HG02610 (cell line): ENCODE measurements around the gene TMEM132A.

ENCODE experiments used
- ATAC-seq: cut with Tn5 transposase; IDR thresholded peaks from one replicate; pipeline ENCODE4 v1.9.1; 2021; ENCODE audit warnings: mild to moderate bottlenecking, moderate library complexity; ENCODE audit not compliant: unreplicated experiment

The TMEM132A gene

DNA sequence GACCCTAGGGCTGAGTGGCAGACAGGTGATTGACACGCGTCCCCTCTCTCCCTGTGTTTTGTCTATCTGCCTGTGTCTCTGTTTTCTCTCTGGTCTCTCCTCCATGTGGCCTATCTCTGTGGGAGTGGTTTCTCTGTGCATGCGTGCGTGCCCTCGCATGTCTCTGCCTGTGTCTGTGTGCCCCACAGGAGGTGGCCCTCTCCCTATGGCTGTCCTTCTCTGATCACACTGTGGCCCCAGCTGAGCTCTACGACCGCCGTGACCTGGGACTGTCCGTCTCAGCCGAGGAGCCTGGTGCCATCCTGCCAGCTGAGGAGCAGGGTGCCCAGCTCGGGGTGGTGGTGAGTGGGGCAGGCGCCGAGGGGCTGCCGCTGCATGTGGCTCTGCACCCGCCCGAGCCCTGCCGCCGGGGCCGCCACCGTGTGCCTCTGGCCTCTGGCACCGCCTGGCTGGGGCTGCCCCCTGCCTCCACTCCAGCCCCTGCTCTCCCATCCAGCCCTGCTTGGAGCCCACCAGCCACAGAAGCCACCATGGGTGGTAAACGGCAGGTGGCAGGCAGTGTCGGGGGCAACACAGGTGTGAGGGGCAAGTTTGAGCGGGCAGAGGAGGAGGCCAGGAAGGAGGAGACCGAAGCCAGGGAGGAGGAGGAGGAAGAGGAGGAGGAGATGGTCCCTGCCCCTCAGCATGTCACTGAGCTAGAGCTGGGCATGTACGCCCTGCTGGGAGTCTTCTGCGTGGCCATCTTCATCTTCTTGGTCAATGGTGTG, 11.6 kb downstream of the TMEM132A start:
- no peak for ATAC-seq

DNA sequence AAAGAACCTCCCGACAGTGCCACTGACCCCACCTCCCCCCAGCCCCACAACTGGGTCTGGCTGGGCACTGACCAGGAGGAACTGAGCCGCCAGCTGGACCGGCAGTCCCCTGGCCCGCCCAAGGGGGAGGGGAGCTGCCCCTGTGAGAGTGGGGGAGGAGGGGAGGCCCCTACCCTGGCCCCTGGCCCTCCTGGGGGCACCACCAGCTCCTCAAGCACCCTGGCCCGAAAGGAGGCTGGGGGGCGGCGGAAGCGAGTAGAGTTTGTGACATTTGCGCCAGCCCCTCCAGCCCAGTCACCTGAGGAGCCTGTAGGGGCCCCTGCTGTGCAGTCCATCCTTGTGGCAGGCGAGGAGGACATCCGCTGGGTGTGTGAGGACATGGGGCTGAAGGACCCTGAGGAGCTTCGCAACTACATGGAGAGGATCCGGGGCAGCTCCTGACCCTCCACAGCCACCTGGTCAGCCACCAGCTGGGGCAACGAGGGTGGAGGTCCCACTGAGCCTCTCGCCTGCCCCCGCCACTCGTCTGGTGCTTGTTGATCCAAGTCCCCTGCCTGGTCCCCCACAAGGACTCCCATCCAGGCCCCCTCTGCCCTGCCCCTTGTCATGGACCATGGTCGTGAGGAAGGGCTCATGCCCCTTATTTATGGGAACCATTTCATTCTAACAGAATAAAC, 12.3 kb downstream of the TMEM132A start:
- ATAC-seq, result no peak

DNA sequence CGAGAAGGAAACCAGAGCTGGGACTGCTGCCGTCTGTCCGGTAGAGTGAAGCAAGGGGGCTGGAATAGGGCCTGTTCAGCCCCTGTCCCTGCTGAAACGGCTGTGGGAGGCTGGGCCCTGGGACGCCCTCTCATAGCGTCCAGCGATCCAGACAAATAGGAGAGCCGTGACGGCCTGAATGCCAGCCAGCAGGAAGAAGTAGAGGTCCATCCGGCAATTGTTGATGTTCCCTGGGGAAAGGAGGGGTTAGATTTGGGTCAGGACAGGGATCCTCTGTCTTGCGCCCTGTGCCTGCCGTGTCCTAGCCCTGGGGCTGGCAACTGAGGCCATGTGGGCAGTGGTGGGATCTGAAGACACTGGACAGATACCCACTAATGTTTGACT, 12.9 kb downstream of the TMEM132A start:
- no peak for ATAC-seq

DNA sequence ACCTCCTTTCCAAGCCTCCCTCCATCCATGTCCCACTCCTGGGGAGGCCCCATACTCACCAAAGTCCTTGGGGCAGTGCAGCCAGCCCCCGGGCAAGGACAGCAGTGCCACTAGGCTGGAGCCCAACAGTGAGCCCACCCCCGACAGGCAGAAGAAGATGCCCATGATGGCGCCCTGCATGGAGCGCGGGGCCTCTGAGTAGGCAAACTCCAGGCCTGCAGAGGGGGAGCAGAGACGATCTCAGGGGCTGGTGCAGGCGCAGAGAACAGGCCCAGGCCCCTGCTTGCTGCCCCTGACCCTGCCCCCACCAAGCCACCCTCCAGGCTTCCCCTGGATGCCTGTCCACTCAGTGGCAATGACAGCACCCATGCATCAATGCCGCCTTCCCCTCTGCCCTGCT, 13.6 kb downstream of the TMEM132A start:
- ATAC-seq, result no peak

GRCh38 chr11:60938500-60938899, 14.2 kb downstream of the TMEM132A start:
- ATAC-seq, result no peak

- ATAC-seq, result no peak
Measured at GRCh38 chr11:60939301-60939700, 15.0 kb downstream of the TMEM132A start.

DNA sequence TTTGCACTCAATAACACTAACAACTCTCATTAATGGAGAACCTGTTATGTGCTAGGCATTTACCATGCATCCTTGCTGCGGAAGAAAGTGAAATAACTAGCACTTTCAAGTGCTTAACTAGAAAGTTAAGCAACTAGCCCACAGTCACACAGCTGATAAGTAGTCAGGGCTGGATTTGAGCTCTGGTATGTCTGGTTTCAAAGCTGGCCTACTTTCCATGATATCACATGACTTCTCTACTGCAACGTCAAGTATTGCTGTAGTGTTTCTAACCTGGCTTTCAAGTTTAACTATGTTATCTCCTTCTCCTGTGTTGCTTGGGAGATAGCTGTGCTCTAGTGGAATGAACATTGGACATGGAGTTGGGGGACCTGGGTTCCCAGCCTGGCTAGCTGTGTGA, 15.6 kb downstream of the TMEM132A start:
- no peak for ATAC-seq

GRCh38 chr11:60941371-60942119, 17.3 kb downstream of the TMEM132A start:
- ATAC-seq, result no peak

DNA sequence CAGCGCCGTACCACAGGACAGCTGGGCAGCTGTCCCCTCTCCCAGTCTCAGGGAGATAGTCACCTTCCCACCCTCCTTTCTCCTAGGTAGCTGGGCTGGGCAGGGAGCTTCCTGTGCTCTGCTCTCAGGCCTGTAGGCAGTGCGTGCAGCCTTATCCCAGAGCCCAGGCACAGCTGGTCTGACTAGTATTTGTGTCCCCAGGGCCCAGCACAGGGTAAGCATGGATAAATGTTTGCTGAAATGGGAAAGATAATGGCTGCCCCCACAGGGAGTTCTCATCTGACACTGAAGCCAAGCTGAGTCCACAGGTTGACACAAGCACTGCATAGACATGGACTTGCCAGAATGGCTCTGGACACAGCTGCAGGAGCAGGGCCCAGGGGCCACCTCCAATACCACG, 18.0 kb downstream of the TMEM132A start:
- ATAC-seq, result no peak

GRCh38 chr11:60942970-60943565, 18.8 kb downstream of the TMEM132A start:
- ATAC-seq, result no peak

DNA sequence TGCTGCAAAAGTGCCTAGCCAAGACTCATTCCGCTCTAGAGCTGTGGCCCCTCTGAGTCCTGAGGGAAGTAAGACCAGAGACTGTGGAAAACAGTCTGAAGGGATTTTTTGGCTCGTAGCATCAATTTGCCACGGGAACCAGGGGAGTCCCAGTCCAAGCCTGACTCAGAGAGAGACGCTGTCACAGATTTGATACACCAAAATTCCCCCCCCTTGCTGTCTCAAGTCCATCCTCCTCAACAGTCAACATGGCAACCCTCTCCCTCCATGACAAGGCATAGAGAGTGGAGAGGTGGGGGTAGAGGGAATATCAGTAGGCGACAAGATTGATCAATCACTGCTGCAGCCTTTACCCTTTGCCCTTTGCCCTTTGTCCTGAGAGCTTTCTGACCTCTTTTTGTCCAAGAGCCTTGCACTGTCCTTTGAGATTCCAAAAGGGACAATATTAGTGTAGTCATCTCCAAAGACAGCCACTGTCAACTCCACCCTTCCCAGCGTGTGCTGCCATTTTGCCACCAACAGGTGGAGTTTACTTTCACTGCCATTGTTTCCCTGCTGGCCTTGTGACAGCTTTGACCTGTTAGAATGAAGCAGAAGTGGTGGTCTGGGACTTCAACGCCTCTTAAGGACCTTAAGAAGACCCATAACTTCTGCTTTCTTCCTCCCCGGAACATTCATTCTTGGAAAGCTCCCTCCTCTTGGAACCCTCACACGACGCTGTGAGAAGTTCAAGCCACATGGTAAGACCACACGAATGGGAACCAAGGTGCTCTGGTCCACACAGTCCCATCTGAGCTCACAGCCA, 20.4 kb downstream of the TMEM132A start:
- no peak for ATAC-seq

DNA sequence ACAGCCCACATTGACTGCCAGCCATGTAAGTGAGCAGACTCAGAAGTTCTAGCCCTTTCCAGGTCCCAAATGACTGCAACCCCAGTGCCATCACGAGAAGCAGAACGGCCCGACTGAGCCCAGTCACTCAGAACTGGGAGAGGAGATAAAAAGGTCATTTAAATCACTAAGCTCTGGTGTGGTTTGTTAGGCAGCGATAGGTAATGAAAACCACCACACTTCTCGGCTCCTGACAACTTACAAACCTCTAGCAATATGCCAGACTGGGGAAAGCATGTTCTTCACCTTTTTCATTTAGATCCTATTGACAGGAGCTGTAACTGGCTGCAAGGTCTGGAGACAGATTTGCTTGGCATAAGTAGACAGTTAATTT, 21.0 kb downstream of the TMEM132A start:
- no peak for ATAC-seq

DNA sequence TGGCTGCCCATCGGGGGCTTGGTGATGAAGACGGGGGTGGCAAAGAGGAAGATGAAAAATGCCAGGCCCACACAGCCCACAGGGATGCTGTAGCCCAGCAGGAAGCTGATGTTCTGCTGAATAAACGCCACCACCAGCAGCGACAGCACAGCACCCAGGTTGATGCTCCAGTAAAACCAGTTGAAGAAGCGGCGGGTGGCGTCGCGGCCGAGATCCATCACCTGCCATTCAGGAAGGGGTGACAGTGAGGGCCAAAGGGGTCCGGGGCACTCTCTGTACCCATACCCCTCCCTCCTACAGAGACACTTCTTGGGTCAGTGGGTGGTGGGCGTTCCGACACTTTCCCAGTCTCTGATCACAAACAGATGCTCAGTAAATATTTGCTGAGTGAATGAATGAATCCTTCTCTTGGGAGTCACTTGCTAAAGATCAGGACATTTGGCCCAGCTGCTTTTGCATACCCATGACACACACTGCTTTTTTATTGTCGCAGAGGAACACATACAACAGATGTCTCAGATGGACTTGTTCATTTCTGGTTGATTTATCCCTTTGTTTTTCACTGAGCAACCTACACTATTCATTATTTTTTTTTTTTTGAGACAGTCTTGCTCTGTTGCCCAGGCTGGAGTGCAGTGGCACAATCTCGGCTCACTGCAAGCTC, 22.5 kb downstream of the TMEM132A start:
- ATAC-seq, result no peak

GRCh38 chr11:60947700-60948099, 23.4 kb downstream of the TMEM132A start:
- no peak for ATAC-seq

DNA sequence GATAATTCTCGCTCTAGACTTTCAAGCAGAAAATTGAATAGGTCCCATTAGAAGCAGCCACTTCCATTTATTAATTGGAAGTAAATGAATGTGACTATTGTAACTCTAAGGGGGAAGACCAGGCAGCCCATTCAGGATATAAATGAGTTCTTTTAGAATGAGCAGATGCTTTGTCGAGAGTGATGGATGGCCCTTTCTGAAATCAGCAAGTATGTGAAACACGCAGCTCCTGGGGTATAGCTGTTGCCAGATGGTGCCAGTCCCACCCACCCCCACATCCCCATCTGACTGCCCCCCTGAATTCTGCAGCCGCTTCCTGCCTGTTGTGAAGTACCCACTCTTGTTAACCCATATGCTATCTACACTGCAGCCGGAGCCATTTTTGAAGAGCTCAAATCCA, 24.0 kb downstream of the TMEM132A start:
- ATAC-seq, result no peak

- ATAC-seq, result no peak
Measured at GRCh38 chr11:60950024-60950423, 25.8 kb downstream of the TMEM132A start.

DNA sequence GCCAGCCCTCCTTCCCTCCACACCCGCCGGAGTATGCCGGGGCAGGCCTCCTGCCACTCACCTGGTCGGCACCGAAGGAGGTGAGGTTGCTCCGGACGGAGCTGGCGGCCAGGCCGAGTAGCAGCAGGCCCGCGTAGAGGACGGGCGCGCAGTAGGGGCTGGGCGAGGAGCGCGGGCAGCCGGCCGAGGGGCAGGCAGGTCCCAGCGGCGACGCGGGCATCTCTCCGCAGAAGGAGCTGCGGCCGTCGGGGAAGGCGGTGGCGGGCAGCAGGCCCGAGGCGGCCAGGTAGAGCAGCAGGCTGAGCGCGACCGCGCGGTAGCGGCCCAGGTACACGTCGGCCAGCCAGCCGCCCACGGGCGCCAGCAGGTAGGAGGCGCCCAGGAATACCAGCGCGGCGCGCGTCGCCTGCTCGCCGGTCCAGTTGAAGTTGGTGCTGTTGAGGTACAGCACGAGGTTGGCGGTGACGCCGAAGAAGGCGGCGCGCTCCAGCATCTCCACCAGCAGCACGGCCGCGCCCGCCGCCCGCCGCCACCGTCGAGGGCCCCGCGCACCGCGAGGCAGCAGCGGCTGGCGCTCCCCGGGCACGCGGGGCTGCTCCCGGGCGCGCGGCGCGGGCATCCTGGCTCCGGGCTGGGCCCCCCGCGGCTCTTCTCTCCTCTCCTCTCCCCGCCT, 26.8 kb downstream of the TMEM132A start:
- no peak for ATAC-seq

DNA sequence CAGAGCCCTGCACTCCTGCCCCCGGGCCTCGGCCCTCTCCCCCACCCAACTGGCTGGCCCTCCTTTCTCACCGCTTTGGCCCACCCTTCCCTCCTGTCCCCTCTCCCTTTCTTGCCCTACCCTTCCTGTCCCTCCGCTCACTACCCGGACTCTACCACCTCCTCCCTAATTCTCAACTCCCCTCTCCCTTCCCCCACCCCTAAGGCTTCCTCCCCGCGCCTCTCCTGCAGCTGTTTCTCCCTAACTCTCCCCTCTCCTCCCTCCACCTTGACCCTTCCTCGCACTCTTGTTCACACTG, 27.3 kb downstream of the TMEM132A start:
- no peak for ATAC-seq

GRCh38 chr11:60951904-60952741, 27.9 kb downstream of the TMEM132A start, which contains the start of gene SLC15A3:
Gene SLC15A3 (minus strand): TSS chr11:60952176. CDS start chr11:60951551, 625 bp downstream.
- ATAC-seq, result peak; percentile 66
